Measurements from ENCODE around the gene GEMIN7.

GEMIN7 gene

GRCh38 chr19:45070214-45070613 is 8.8 kb upstream of the GEMIN7 start:
- Histone ChIP-seq H4K8ac (ENCODE audit: low read depth, low read length) (no peak overlapping the region), H2BK5ac (ENCODE audit: low read length) (no peak overlapping the region), H3K27ac (replicated peaks; ENCODE audit: low read length) (no peak overlapping the region), H3K27me3 (ENCODE audit: control insufficient read depth in 3 of 3, insufficient read depth in 3 of 3, low read depth in 1 of 3, low read length in 3 of 3) (peaks cover 0 to 5% (median 0%) of the 10 kb centered on the region in 3 experiments), H3K14ac (ENCODE audit: low read length) (no peak overlapping the region), H3K4me3 (ENCODE audit: low read length in 2 of 2) (no peak overlapping the region), H2AK5ac (ENCODE audit: low read depth, low read length) (no peak overlapping the region), H2BK120ac (ENCODE audit: low read depth, low read length) (no peak overlapping the region), H3K23ac (ENCODE audit: low read depth, low read length, poor library complexity) (no peak overlapping the region), H3K9me3 (replicated peaks in 1 of 2; ENCODE audit: control insufficient read depth in 2 of 2, insufficient read depth in 1 of 2, low read depth in 1 of 2, low read length in 2 of 2) (no peaks in the 10 kb centered on the region), H4K91ac (ENCODE audit: low read depth, low read length, poor library complexity) (no peak overlapping the region), H3K18ac (ENCODE audit: low read length) (no peak overlapping the region), H3K4me1 (ENCODE audit: control insufficient read depth in 2 of 2, insufficient read depth in 1 of 2, low read depth in 1 of 2, low read length in 2 of 2) (peaks cover 6% of the 10 kb centered on the region in 2 donors), H3K4ac (ENCODE audit: low read length) (no peak overlapping the region), H3K4me2 (ENCODE audit: insufficient read depth, low read length, poor library complexity, severe bottlenecking) (no peak overlapping the region), H2AFZ (ENCODE audit: low read length) (no peak overlapping the region), H2BK12ac (ENCODE audit: low read length) (no peak overlapping the region), H3K36me3 (replicated peaks in 1 of 2; ENCODE audit: control insufficient read depth in 2 of 2, insufficient read depth in 2 of 2, low read length in 2 of 2) (peaks cover 32 to 60% of the 10 kb centered on the region in 2 donors), H3K79me1 (ENCODE audit: low read depth, low read length) (peaks cover 11% of the 10 kb centered on the region), H2BK15ac (ENCODE audit: low read length) (no peak overlapping the region), H3K9ac (ENCODE audit: low read depth, low read length, poor library complexity) (peak overlapping the region; percentile 21)
- DNase-seq (ENCODE audit: low spot score), result no peak
- WGBS, 2 donors (ENCODE audit: extremely low coverage in 2 of 2, insufficient read length in 2 of 2, insufficient replicate concordance in 1 of 2), result no CpG with 5 or more reads among the region's 6 CpGs

- Histone ChIP-seq H3K9me3 (replicated peaks in 1 of 2; ENCODE audit: control insufficient read depth in 2 of 2, insufficient read depth in 1 of 2, low read depth in 1 of 2, low read length in 2 of 2) (no peaks in the 10 kb centered on the region), H2BK5ac (ENCODE audit: low read length) (no peak overlapping the region), H3K36me3 (replicated peaks in 1 of 2; ENCODE audit: control insufficient read depth in 2 of 2, insufficient read depth in 2 of 2, low read length in 2 of 2) (peaks cover 28 to 53% of the 10 kb centered on the region in 2 donors), H3K9ac (ENCODE audit: low read depth, low read length, poor library complexity) (no peak overlapping the region), H3K4me3 (ENCODE audit: low read length in 2 of 2) (no peak overlapping the region), H2AFZ (ENCODE audit: low read length) (no peak overlapping the region), H4K8ac (ENCODE audit: low read depth, low read length) (no peak overlapping the region), H3K27me3 (ENCODE audit: control insufficient read depth in 3 of 3, insufficient read depth in 3 of 3, low read depth in 1 of 3, low read length in 3 of 3) (peaks cover 5 to 12% (median 6%) of the 10 kb centered on the region in 3 experiments), H2BK15ac (ENCODE audit: low read length) (no peak overlapping the region), H3K18ac (ENCODE audit: low read length) (no peak overlapping the region), H3K79me1 (ENCODE audit: low read depth, low read length) (peaks cover 8% of the 10 kb centered on the region), H3K4me1 (ENCODE audit: control insufficient read depth in 2 of 2, insufficient read depth in 1 of 2, low read depth in 1 of 2, low read length in 2 of 2) (peaks cover 6 to 10% of the 10 kb centered on the region in 2 donors), H3K4ac (ENCODE audit: low read length) (no peak overlapping the region), H4K91ac (ENCODE audit: low read depth, low read length, poor library complexity) (no peak overlapping the region), H3K27ac (replicated peaks; ENCODE audit: low read length) (no peak overlapping the region), H2BK12ac (ENCODE audit: low read length) (no peak overlapping the region), H2AK5ac (ENCODE audit: low read depth, low read length) (no peak overlapping the region), H3K23ac (ENCODE audit: low read depth, low read length, poor library complexity) (peak overlapping the region; percentile 55), H3K14ac (ENCODE audit: low read length) (no peak overlapping the region), H2BK120ac (ENCODE audit: low read depth, low read length) (no peak overlapping the region), H3K4me2 (ENCODE audit: insufficient read depth, low read length, poor library complexity, severe bottlenecking) (no peak overlapping the region)
- DNase-seq (ENCODE audit: low spot score), result no peak
- no CpG with 5 or more reads among the region's 19 CpGs for WGBS, 2 donors (ENCODE audit: extremely low coverage in 2 of 2, insufficient read length in 2 of 2, insufficient replicate concordance in 1 of 2)
Measured at GRCh38 chr19:45070861-45071544, 8.1 kb upstream of the GEMIN7 start.

GRCh38 chr19:45071545-45071938 is 7.5 kb upstream of the GEMIN7 start:
- H3K79me1 ChIP-seq (ENCODE audit: low read depth, low read length), result peaks cover 8% of the 10 kb centered on the region
- no CpG with 5 or more reads among the region's 25 CpGs for WGBS, 2 donors (ENCODE audit: extremely low coverage in 2 of 2, insufficient read length in 2 of 2, insufficient replicate concordance in 1 of 2)
- H3K4me2 ChIP-seq (ENCODE audit: insufficient read depth, low read length, poor library complexity, severe bottlenecking), result no peak overlapping the region
- H4K8ac ChIP-seq (ENCODE audit: low read depth, low read length), result no peak overlapping the region
- H3K36me3 ChIP-seq (replicated peaks in 1 of 2; ENCODE audit: control insufficient read depth in 2 of 2, insufficient read depth in 2 of 2, low read length in 2 of 2), result peaks cover 27 to 48% of the 10 kb centered on the region in 2 donors
- H3K4me1 ChIP-seq (ENCODE audit: control insufficient read depth in 2 of 2, insufficient read depth in 1 of 2, low read depth in 1 of 2, low read length in 2 of 2), result peaks cover 6 to 10% of the 10 kb centered on the region in 2 donors
- no peaks in the 10 kb centered on the region for H3K9me3 ChIP-seq (replicated peaks in 1 of 2; ENCODE audit: control insufficient read depth in 2 of 2, insufficient read depth in 1 of 2, low read depth in 1 of 2, low read length in 2 of 2)
- H2BK120ac ChIP-seq (ENCODE audit: low read depth, low read length), result no peak overlapping the region
- H3K18ac ChIP-seq (ENCODE audit: low read length), result no peak overlapping the region
- no peak overlapping the region for H4K91ac ChIP-seq (ENCODE audit: low read depth, low read length, poor library complexity)
- no peak overlapping the region for H3K27ac ChIP-seq (replicated peaks; ENCODE audit: low read length)
- DNase-seq (ENCODE audit: low spot score), result no peak
- H3K9ac ChIP-seq (ENCODE audit: low read depth, low read length, poor library complexity), result no peak overlapping the region
- no peak overlapping the region for H2BK12ac ChIP-seq (ENCODE audit: low read length)
- H3K4me3 ChIP-seq (ENCODE audit: low read length in 2 of 2), result no peak overlapping the region
- no peak overlapping the region for H2AFZ ChIP-seq (ENCODE audit: low read length)
- H3K23ac ChIP-seq (ENCODE audit: low read depth, low read length, poor library complexity), result peak overlapping the region; percentile 80
- no peak overlapping the region for H2BK5ac ChIP-seq (ENCODE audit: low read length)
- H2BK15ac ChIP-seq (ENCODE audit: low read length), result no peak overlapping the region
- no peak overlapping the region for H2AK5ac ChIP-seq (ENCODE audit: low read depth, low read length)
- peaks cover 5 to 18% (median 9%) of the 10 kb centered on the region in 3 experiments for H3K27me3 ChIP-seq (ENCODE audit: control insufficient read depth in 3 of 3, insufficient read depth in 3 of 3, low read depth in 1 of 3, low read length in 3 of 3)
- H3K14ac ChIP-seq (ENCODE audit: low read length), result no peak overlapping the region
- H3K4ac ChIP-seq (ENCODE audit: low read length), result no peak overlapping the region

- Histone ChIP-seq H4K91ac (ENCODE audit: low read depth, low read length, poor library complexity) (no peak overlapping the region), H3K4me2 (ENCODE audit: insufficient read depth, low read length, poor library complexity, severe bottlenecking) (no peak overlapping the region), H3K18ac (ENCODE audit: low read length) (no peak overlapping the region), H3K9me3 (replicated peaks in 1 of 2; ENCODE audit: control insufficient read depth in 2 of 2, insufficient read depth in 1 of 2, low read depth in 1 of 2, low read length in 2 of 2) (no peaks in the 10 kb centered on the region), H3K23ac (ENCODE audit: low read depth, low read length, poor library complexity) (peak overlapping the region; percentile 80), H2AFZ (ENCODE audit: low read length) (no peak overlapping the region), H3K36me3 (replicated peaks in 1 of 2; ENCODE audit: control insufficient read depth in 2 of 2, insufficient read depth in 2 of 2, low read length in 2 of 2) (peaks cover 24 to 42% of the 10 kb centered on the region in 2 donors), H2BK5ac (ENCODE audit: low read length) (no peak overlapping the region), H2BK15ac (ENCODE audit: low read length) (no peak overlapping the region), H2AK5ac (ENCODE audit: low read depth, low read length) (no peak overlapping the region), H3K27ac (replicated peaks; ENCODE audit: low read length) (no peak overlapping the region), H2BK120ac (ENCODE audit: low read depth, low read length) (no peak overlapping the region), H3K27me3 (ENCODE audit: control insufficient read depth in 3 of 3, insufficient read depth in 3 of 3, low read depth in 1 of 3, low read length in 3 of 3) (peaks cover 5 to 24% (median 16%) of the 10 kb centered on the region in 3 experiments), H3K4ac (ENCODE audit: low read length) (no peak overlapping the region), H3K9ac (ENCODE audit: low read depth, low read length, poor library complexity) (no peak overlapping the region), H3K4me1 (ENCODE audit: control insufficient read depth in 2 of 2, insufficient read depth in 1 of 2, low read depth in 1 of 2, low read length in 2 of 2) (peaks cover 6 to 10% of the 10 kb centered on the region in 2 donors), H3K4me3 (ENCODE audit: low read length in 2 of 2) (no peak overlapping the region), H3K14ac (ENCODE audit: low read length) (no peak overlapping the region), H3K79me1 (ENCODE audit: low read depth, low read length) (peaks cover 6% of the 10 kb centered on the region), H2BK12ac (ENCODE audit: low read length) (no peak overlapping the region), H4K8ac (ENCODE audit: low read depth, low read length) (no peak overlapping the region)
- no peak for DNase-seq (ENCODE audit: low spot score)
- no CpG with 5 or more reads among the region's 34 CpGs for WGBS, 2 donors (ENCODE audit: extremely low coverage in 2 of 2, insufficient read length in 2 of 2, insufficient replicate concordance in 1 of 2)
Measured at GRCh38 chr19:45071969-45072790, 6.9 kb upstream of the GEMIN7 start.

All from neuronal stem cell (in vitro differentiated cells).